ENCODE results near the gene OCA2.
A peak's percentile ranks its signal among the peaks of the same experiment; 100 is the strongest.

OCA2 gene

DNA sequence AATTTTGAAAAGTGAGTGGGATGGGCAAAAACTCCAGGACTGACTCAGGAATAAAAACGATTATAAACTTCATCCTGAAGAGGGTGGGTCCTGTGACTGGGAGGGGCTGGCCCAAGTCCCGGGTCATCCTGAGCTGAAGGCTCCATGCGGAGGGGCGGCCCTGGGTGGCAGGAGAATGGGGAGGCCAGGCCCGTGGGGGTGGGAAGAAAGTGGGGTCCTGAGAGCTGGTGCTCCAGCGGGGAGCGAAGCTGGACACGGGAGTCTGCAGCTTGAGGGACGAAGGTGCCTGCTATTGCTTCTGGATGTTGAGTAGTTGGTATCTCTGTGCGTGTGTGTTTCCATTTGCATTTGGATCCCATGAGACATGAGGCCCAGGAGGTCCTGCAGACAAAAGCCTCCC is 4.7 kb upstream of the OCA2 start:
- no peak for DNase-seq

DNA sequence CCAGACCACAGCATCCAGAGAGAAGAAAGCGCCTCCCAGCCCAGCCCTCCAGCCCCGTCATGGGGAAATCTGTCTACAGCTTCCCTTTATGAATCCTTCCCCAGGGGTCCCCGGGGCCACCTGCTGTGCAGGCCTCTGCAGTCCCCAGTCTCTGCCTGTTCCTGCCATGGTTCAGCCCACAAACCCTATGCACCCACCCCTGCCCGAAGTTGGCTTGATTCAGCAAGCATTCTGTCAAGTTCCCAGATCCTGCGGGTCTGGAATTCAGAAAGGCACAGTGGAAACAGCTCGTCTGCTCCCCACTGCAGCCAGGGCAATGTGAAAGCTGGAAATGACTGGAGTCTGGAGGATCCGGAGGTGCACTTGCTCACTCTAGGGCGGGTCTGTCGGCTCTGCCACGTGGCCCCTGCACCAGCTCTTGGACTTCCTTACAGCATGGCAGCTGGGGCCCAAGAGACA is 2.9 kb upstream of the OCA2 start:
- DNase-seq, result no peak

DNA sequence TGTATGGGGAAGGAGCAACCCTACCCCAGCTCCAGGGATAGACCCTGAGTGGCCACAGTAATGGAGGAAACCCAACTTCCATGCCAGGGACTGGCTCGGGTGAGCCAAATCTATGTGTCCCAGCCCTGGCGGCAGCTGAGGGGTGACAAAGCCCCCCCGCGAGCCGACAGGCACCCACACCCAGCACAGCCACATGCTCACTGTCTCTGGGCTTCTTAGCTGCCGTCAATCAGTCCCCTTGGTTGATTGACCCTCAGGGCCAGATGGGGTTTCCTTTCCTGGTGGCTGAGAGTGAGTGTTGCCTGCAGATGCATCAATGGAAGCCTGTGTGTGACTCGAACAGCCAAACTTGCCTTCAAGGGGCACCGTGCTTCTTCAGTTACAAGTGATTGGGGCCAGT is 2.1 kb upstream of the OCA2 start:
- DNase-seq, result no peak

DNA sequence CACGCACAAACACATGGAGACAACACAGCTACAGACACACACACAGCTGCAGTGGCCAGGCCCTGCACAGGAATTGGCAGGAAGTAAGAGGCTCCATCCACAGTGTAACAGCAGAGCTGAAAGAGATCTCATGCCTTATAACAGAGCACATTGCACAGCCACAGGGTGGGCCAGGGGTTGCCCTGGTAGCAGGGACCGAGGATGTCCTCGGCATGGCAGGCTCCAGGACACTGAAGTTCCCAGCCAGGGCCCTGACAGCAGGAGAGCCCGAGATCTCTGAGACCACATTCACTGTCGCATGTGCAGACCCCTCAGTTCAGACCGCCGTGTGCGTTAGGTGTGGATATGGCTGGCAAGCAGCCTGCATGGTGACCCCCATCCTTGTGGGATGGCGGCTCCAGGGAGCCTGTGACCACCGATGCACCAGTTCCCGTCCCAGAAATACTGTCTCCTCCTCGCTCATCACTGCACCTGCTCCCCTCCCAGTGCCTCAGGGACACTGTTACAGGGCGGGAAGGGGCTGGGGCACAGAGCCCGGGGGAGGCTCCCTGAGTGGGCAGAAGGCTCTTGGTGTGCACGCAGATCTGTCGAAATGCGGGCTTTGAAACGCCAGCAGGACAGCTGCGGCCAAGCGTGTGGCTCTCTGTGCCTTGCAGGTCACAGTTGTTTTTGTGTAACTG is 1.5 kb upstream of the OCA2 start:
- DNase-seq, result no peak

DNA sequence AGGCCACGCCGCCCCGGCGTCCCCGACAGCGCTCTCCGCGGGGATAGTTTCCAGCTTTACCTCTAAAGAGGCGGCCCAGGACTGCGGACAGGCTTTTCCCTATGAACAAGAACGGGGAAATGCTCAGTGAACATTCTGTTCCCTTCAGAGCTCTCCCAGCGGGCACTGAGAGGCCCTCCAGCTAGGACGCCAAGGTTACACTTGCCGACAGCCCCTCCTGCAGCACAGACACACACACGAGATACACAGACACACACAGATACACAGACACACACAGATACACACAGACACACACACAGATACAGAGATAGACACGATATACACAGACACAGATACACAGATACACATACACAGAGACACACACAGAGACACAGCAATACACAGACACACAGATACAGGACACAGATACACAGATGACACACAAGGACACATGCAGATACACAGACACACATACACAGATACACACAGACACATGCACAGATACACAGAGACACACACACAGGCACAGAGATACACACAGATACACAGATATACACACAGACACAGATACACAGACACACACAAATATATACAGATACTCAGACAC is 533 bp upstream of the OCA2 start:
- DNase-seq, result no peak

DNA sequence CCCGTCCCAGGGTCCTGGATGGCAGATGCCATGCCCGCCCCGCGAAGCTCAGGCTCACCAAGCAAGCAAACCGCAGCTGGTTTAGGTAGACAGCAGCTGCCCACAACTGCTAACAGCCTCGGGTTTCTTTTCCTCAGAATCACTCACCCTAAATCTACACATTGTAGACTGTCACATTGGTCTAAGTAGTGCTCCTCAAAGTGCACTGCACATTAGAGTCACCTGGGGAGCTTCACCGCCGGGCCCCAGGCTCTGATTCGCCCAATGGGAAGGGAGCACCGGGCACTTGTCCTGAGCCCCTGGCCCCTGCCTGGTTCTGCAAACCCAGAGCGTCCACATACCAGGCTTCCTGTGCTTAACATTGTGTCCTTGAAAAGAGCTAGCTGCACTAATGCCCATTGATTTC is 752 bp downstream of the OCA2 start:
- DNase-seq, result no peak

DNA sequence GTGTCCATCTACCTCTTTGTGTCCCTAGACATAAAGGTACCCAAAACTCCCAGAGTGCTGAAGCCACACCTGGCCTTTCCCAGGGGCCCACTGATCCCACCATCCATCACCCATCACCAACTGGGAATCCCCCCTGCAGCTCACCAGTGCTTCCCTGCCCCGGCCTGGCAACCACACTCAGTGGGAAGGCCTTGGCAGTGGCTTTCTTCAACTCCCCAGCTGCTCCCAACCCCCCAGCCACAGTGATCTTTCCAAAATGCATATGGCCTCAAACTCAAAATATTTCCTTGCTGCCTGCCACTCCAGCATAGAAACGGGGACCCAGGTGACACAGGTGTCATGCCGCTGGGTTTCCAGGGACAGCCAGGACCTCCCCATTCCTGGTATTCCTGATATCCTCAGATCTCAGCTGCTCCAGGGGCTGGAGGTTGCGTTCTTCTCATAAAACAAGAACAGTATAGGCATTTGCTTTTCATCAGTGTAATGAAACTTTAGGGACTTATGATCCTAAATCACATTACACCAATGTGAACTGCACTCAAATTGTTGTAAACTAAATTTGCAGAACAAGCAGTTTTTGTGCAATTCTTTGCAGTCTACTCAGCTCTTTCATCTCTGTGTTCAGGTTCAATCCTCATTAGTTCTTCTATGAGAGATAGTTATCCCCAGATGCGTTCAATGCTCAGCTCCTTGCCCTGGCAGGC is 1.3 kb downstream of the OCA2 start:
- DNase-seq, result no peak

DNA sequence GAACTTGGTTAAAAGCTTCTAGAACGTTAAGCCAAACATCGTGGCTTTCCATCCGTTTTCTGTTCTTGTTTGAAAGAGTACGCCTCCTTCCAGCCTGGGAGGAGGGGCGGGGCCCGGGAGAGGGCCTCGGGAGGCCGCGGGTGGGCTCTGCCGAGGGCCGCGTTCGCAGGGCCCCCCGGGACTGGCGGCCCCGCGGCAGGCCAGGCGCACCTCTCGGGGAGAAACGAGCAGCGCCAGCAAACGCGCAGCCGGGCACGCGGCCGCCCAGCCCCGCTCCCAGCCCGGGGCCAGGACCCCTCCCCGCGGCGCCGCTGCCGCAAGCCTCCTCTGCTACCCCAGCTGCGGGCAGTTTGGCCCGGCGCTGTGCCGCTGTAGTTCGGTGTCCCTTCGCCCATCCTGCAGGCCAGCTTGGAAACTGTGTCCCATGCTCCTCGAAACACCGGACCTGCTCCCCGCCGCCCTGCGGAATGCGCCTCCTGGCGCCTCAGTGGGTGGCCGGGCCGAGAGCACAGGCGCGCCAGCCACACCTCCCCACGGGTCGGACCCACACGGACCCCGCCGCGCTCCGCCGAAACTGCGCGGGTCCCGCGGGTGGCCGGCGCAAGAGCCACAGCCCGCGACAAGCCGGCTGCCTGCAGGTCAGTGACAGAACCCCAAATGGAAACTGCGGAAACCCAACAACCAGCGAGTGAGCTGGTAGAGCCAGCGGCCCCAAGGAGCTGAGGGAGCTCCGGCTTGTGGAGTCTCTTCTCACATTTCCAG is 2.3 kb downstream of the OCA2 start:
- DNase-seq, result no peak

DNA sequence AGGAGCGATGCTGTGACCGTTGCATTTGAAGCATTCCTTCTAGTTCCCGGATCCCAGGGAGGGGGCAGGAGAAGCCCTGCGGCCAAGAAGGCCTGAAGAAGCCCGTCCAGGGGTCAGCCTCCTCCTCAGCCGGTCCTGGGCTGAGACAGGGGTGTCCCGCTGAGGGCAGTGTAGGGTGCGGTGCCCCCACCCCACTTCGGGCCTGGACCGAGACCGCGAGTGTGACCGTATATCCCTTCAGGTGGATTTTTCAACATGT is 2.8 kb downstream of the OCA2 start:
- no peak for DNase-seq

DNA sequence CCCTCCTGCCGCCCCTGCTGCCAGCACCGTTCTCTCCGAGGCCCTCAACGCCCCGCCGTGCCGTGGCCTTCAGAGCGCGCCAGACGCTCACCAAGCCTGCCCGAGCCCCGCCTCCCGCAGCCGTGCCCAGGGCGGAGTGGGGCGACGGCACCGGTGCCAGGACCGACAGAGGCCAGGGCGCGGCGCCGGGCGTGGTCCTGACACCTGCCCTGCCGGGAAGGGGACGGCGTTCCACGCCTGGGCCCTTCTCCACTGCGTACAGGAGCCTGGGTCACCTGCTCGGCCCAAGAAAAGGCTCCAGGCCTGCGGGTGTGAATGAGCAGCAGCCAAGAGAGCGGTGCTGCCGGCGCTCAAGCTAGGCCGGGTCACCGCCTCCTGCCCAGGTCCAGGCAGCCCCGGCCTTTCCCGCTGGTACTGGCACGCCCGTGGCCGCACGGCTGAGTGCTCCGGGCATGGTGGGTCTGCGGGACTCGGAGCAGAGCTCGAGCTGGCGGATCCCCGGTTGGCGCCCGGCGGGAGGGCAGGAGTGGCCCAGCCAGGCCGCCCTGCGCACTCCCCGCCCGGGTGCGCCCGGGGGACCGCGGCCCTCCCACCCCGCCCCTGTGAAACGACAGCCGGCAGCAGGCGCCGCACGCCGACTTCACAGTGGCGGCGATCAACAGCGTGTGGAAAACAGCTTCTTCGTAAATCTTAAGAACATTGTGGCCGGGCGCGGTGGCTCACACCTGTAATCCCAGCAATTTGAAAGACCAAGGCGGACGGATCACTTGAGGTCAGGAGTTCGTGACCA is 4.2 kb downstream of the OCA2 start:
- DNase-seq, result peak; percentile 20

DNA sequence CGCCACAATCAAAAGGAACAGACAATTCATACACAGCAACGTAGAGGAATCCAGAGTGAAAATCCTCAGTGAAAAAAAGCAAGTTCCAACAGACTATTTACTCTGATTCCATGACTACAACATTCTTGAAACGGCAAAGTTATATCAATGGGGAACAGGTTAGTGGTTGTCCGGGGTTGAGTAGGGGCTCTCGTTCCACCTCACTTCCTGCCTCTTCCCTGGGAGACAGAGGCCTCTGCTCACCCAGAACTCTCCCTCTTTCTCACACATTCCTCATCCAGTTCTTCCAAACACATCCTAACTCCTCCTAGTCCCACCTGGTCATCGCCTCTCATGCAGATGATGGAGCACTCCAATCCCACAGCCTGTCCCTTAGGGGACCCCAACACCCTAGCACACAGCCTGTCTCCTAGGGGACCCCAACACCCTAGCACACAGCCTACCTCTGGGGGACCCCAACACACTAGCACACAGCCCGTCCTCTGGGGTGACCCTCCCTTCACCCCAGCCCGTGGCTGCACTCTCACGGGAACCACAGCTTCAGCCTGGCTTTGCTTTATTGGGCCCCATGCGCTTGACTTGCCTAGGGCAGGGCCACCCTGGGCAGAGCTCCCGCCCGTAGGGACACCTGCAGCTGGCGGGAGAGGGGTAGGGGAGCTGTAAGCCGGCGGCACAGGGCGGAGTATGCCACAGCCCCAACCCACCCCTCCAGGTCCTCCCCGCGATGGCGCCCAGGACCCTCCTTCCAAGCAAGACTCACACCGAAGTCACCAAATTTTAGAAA is 5.2 kb downstream of the OCA2 start:
- no peak for DNase-seq

DNA sequence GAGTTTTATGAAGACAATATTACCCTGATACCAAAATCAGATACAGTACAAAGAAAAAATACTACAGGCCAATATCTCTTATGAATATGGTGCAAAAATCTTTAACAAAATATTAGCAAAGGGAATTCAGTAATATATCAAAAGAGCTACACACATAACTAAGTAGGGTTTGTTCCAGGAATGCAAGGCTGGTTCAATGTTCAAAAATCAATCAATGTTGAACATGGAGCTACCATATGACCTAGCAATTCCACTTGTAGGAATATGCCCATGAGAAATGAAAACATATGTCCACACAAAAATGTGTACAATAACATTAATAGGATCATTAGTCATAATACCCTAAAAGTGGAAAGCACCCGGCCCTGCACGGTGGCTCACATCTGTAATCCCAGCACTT is 7.8 kb downstream of the OCA2 start:
- no peak for DNase-seq

DNA sequence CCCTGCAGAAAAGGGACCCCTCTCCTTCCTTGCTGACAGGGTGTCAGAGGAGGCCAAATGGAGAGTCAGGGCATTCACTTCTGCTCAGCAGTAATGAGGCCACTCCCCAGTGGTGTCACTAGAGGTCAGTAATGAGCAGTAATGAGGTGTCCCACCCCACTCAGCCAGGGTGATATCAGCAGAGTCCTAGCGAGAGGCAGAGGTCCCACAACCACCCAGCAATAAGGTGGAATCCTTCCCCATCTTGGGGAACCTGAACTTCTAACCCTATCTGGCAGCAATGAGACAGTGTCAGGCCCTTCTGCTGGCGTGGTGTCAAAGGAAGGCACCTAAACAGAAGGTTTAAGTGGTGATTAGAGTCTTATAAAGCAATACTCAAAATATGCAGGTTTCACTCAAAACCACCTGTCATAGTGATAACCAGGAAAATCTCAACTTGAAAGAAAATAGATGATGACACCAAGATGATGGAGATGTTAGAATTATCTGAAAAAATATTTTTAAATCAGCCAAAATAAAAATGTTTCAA is 12.9 kb downstream of the OCA2 start:
- DNase-seq, result peak; percentile 60

DNA sequence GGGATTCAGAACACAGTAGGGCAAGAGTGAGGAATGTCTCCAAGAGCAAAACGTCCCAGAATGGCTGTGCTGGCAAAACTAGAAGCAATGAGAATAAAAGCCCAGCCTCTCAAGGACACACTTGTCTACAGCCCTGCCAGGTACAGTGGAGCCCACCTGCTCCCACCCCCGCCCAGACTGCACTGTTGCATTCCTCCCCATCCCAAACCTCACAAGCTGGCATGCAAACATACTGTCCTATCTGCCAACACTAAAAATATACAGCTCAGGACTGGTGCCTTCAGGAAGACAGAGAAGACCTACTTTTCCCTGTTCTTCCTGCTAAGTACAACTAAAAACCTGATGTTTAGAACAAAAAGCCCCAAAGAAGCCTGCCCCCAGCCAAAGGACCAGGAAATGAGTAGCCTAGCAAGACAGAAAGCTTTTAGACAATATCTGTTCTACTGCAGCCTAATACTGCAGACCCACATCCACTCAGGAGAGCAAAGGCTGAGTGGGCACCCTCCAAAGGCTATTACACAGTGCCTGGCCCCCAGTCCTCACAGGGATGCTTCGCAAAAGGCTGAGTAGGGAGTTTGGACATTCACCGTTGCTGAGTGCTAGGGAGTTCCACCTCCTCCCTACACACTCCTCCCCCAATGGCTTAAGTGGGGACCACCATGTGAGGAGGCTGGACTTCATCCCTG is 13.5 kb downstream of the OCA2 start:
- no peak for DNase-seq

DNA sequence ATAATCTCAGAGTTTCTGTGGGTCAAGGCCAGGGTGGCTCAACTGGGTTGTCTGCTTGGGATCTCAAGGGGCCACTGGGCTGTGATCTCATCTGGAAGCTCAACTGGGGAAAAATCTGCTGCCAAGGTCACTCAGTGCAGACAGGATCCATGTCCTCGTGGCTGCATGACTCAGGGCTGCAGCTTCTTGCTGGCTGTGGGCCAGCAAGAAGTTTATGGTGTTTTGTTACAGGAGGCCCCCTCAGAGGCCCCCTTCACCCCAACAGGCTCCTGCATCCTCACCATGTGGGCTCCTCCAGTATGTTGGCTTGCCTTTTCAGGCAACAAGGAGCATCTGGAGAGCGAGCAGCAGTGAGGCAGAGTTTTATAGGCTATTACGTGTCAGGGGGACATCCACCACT is 14.6 kb downstream of the OCA2 start:
- no peak for DNase-seq

DNA sequence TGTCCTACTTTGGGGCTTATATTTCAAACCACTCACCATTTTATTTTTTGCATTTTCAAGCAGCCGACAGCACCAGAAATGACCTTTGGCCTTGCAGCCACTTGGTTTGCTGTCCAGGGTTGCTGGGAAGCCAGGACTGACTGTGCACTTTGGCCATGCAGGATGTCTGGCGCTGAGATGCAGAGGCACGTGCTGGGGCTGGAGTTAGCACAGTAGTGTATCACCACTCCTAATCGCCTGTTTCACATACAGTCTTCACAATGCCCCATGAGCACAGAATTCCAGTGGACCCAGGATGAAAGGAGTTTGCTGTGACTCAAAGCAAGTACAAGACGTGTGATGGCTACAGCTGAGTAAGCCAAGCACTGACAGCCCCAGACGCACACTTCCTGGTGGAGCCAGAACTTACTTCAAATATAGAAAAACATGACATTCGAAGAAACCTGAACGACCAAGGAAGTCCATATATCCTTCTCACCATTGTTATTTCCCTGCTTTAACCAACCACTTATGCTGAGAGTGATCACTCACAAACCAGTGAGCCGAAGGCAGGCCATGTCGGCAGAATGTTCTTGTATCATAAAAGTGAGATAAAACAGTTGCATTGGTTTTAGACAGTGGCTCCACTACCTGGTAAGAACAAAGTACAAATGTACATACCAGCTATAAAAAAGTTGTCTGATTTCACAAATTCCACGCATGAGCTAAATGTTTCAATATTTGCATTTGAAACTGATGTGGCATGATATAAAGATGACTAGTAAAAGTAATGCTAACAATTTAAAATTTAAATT is 16.0 kb downstream of the OCA2 start:
- DNase-seq, result no peak

DNA sequence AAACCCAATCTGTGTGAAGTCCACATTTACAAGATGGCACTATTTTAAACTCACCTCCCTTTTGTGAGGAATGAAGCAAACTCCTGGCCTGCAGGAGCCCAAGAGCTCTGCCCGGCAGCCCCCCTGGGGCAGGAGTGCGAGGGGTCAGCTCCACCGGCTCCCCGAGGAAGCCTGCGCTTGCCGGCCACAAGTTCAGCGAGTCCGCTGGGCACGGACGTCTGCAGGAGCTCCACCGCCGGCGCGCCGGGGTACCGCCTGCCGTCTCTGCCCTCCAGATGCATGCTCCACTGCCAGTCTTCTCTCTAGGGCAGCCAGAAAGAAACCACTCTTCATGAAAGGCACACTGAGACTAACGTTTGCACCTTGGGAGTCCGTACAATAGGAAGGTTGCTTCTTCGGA is 17.5 kb downstream of the OCA2 start:
- DNase-seq, result no peak

DNA sequence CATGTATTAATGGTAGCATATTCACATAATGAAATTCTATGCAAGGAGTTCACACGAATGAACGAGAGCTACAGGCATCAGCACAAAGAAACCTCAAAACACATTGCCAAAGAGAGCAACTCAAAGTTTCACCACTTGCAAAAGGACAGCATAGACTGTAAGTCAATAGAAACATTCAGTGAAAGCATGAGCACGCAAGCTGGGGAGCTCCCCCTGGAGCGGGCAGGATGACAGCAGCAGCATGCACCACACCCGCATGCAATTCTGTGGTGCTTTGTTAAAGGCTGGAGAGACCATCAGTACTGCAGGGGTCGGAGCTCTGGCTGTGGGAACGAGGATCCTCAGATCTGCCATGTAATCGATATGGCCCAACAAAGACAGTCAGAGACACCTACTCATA is 18.7 kb downstream of the OCA2 start:
- no peak for DNase-seq

DNA sequence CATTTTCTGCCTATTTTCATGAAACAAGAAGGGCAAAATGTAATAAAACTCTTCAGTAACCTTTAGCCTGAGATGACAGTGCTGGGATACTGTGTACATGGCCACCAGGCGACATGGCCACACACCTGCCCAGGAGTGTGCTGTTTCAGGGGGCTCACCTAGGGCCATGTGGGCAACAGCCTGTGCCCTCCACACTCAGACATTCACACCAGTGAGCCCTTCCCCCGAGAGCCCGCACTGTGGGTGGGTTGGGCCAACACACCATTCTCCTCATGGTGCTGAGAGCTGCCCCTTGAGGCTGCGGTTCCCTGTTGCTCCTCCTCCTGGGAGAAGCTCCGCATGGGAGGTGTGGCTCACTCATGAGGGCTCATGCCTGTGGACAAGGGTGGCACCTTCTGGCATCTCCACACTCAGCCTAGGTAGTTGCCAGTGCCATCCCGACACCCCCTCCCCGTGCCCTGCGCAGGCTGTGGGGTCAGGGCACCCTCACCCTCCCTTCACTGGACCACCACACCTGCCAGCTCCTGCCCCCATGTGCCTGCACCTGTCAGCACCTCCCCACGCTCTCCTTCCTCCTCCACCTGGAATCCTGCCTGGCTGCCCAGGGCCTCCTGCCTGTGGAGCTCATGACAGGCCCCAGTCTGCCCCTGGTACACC is 19.7 kb downstream of the OCA2 start:
- DNase-seq, result no peak

DNA sequence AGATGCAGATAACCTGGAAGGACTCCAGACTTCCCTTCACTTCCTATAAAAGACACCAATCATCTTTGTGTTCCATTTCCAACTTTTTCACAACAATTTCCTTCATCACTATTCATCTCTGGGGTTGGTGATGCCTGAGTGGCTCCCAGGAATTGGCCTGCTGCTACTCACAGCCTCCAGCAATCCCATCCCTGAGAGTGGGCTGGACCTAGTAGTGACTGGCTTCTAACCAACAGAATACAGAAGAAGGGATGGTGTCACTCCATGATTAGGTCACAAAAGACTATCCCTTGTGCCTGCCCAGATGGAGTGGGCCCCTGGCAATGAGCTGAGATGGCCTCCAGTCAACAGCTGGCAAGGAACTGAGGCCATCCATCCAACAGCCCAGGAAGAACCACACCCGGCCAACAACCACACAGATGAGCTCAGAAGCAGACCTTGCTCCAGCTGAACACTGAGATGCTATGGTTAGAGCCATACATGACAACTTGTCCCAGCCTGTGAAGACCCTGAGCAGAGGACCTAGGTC is 20.9 kb downstream of the OCA2 start:
- no peak for DNase-seq
